ENCODE data around the gene CLDN9. TPM values are rescaled to one million over a fixed set of nuclear protein-coding genes. Genes with fewer than 3 reads are reported as not detected.

Gene CLDN9
- total and polyA plus RNA-seq, 10 donors: 0.06 to 1.7 (median 0.44) TPM

DNA sequence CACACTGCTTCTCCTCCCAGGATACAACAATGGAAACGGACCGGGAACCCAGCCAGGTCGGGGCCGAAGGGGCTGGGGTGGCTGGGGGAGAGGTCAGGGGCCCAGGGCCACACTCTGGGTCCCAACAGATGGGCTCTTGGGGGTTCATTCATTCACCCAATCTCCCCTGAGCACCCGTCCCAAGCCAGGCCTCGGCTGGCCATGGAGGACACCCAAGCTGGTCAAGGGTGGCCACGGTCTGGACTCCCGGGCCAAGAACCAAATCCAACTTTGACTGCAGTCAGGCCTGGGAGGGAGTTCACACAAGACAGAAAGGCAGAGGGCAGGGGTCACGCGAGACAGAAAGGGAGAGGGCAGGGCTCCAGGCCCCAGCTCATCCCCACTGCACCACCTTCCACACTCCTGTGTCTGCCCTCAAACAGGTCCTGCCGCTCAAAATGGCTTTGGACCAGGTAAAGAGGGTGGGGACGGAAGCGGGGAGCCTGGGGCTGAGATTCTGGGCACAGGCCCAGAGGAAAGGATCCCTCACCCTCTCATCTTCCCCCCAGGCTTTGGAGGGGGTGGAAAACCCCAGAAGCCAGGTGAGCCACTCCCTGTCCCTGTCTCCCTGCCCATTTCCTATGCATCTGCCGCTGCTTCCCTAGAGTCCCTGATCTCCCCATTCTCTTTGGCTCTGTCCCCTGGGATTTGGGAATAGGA is 20.2 kb upstream of the CLDN9 start:
- Histone ChIP-seq H3K4me1 (no peaks in the 10 kb centered on the region), H3K27me3 (replicated peaks in 1 of 7) (peaks cover 0 to 35% (median 3%) of the 10 kb centered on the region in 7 donors), H3K4me3 (no peak overlapping the region), H3K27ac (no peak overlapping the region), H3K36me3 (no peaks in the 10 kb centered on the region), H3K9me3 (no peaks in the 10 kb centered on the region)
- TF ChIP-seq, protein P1, sequence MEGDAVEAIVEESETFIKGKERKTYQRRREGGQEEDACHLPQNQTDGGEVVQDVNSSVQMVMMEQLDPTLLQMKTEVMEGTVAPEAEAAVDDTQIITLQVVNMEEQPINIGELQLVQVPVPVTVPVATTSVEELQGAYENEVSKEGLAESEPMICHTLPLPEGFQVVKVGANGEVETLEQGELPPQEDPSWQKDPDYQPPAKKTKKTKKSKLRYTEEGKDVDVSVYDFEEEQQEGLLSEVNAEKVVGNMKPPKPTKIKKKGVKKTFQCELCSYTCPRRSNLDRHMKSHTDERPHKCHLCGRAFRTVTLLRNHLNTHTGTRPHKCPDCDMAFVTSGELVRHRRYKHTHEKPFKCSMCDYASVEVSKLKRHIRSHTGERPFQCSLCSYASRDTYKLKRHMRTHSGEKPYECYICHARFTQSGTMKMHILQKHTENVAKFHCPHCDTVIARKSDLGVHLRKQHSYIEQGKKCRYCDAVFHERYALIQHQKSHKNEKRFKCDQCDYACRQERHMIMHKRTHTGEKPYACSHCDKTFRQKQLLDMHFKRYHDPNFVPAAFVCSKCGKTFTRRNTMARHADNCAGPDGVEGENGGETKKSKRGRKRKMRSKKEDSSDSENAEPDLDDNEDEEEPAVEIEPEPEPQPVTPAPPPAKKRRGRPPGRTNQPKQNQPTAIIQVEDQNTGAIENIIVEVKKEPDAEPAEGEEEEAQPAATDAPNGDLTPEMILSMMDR (IDR thresholded peaks at IDR 0.05 in 8 of 11, conservative IDR thresholded peaks at IDR 0.05 in 3 of 11): no peak
- TF ChIP-seq POLR2AphosphoS5 (IDR thresholded peaks at IDR 0.05) (no peak), POLR2A (IDR thresholded peaks at IDR 0.05) (no peak)
- intact Hi-C loops (cut with DNase I; ENCODE audit: low total_unique reads): no loop called here
- DNase-seq: no peak
- WGBS, 5 donors: 83 to 92% (median 88%) methylated on average over 14 of the region's 14 CpGs

DNA sequence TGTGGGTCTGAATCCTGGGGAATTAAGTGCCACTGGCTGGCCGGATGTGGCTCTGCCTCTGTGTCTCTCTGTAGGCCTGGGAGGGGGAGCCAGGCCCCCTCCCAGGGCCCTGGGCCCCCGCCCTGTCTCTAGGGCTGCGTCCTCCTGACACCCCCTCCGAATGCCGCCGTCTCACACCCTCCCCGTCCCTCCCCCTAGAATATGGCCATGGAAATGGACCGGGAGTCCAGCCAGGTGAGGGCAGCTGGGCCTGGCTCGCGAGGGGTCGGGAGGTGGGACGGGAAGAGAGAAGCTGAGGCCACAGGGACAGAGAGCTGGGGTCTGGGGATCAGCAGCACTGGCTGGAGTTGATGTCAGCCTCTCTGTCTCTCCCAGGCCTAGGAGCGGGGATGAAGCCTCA is 16.4 kb upstream of the CLDN9 start:
- H3K4me1 ChIP-seq: no peaks in the 10 kb centered on the region
- no peak for DNase-seq
- H3K4me3 ChIP-seq: no peak overlapping the region
- WGBS, 5 donors: 70 to 93% (median 84%) methylated on average over 8 to 13 of the region's 13 CpGs
- no peaks in the 10 kb centered on the region for H3K36me3 ChIP-seq
- intact Hi-C loops (cut with DNase I; ENCODE audit: low total_unique reads): no loop called here
- H3K27me3 ChIP-seq (replicated peaks in 1 of 7): peaks cover 0 to 31% (median 0%) of the 10 kb centered on the region in 7 donors
- no peaks in the 10 kb centered on the region for H3K9me3 ChIP-seq
- TF ChIP-seq, protein P1 (IDR thresholded peaks at IDR 0.05 in 8 of 11, conservative IDR thresholded peaks at IDR 0.05 in 3 of 11): no peak
- no peak for TF ChIP-seq POLR2AphosphoS5 (IDR thresholded peaks at IDR 0.05)
- TF ChIP-seq POLR2A (IDR thresholded peaks at IDR 0.05): no peak
- no peak overlapping the region for H3K27ac ChIP-seq

DNA sequence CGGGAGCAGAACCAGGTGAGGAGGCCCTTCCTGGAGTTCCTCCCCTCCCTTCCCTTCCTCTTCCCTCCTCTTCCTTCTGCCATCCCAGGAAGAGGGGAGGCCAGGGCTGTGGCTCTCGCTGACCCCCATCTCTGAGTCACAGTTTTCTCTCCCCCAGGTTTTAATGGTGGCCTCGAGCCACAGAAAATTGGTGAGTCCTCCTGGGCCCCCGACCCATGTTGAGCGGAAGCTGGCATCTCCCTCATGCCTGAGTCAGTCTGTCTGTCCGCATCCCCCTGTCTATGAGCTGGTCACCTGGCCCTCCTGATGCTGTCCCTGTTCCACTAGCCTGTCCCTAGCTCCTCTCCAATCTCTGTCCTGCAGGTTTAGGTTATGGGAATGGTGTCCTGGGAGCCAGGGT is 12.8 kb upstream of the CLDN9 start:
- DNase-seq: no peak
- H3K27ac ChIP-seq: no peak overlapping the region
- TF ChIP-seq POLR2A (IDR thresholded peaks at IDR 0.05): no peak
- TF ChIP-seq, protein P1 (IDR thresholded peaks at IDR 0.05 in 8 of 11, conservative IDR thresholded peaks at IDR 0.05 in 3 of 11): no peak
- TF ChIP-seq POLR2AphosphoS5 (IDR thresholded peaks at IDR 0.05): no peak
- H3K27me3 ChIP-seq (replicated peaks in 1 of 7): peaks cover 0 to 36% (median 0%) of the 10 kb centered on the region in 7 donors
- WGBS, 5 donors: 77 to 87% (median 80%) methylated on average over 6 of the region's 6 CpGs
- H3K4me1 ChIP-seq: peaks cover 0 to 13% (median 9%) of the 10 kb centered on the region in 6 donors
- intact Hi-C loops (cut with DNase I; ENCODE audit: low total_unique reads): no loop called here
- H3K9me3 ChIP-seq: no peaks in the 10 kb centered on the region
- H3K36me3 ChIP-seq: no peaks in the 10 kb centered on the region
- H3K4me3 ChIP-seq: no peak overlapping the region

DNA sequence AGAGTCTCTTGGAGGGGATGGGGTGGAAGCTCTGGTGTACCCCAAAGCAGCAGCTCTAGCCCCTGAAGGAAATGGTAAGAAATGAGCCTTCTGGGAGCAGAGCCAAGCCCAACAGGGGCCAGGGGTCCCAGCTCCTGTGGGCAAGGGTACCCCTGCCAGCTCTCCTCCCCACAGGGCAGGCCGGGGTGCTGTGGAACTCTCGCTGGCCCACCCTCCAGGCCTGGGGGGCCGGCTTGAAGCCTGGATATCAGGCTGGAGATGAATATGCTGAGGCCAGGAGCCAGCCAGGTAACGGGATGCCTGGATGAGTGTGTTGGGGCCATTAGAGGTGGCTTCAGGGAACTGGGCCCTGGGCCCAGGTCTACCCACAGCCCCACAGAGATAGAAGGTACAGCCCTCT is 12.2 kb upstream of the CLDN9 start:
- Histone ChIP-seq H3K4me1 (peaks cover 0 to 19% (median 12%) of the 10 kb centered on the region in 6 donors), H3K36me3 (no peaks in the 10 kb centered on the region), H3K4me3 (no peak overlapping the region), H3K27me3 (replicated peaks in 1 of 7) (peaks cover 0 to 39% (median 0%) of the 10 kb centered on the region in 7 donors), H3K9me3 (no peaks in the 10 kb centered on the region), H3K27ac (no peak overlapping the region)
- DNase-seq: no peak
- 76 to 92% (median 84%) methylated on average over 3 to 4 of the region's 4 CpGs for WGBS, 5 donors
- intact Hi-C loops (cut with DNase I; ENCODE audit: low total_unique reads): no loop called here
- TF ChIP-seq POLR2A (IDR thresholded peaks at IDR 0.05) (no peak), POLR2AphosphoS5 (IDR thresholded peaks at IDR 0.05) (no peak)

All from spleen (tissue), 11 donors.